GM20431 (cell line): ENCODE results near the gene GRIK4.

Experiments used
- in situ Hi-C: fragments of 300-500 bp; cut with MseI, MboI; formaldehyde crosslinking; loops from one replicate; pipeline ENCODE4 v1.15.0; 2020; ENCODE audit warnings: low sequenced_read_pairs; ENCODE audit not compliant: unreplicated experiment

Gene GRIK4

DNA sequence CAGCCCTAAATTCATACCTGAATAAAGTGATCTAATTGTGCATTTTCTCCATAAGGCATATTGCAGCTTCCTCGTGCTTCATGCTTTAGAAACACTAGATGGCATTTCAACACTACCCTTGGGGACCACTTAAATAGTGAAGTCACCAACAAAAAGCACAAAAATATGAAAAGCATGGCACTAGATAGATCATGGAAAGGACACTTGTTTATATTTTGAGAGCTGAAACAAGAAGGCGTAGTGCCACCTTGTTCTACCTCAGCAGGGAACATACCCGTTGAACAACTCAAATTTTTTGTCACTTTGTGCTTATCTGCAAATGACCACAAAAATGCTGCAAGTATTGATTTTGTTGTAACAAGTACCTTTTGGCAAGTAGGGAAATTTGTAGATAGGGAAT is 521.0 kb downstream of the GRIK4 start:
- in situ Hi-C loops: no loop called here

DNA sequence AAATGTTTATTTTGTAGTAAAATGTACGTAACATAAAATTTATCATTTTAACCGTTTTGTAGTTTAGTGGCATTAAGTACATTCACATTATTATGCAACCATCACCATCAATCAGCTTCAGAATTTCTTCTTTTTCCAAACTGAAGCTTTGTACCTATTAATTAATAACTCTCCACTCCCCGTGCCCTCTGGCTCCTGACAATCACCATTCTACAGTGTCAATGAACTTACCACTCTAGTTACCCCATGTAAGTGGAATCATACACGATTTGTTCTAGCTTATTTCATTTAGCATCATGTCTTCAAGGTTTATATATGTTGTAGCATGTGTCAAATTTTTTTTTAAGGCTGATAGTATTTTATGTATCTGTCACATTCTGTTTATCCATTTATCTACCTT is 522.1 kb downstream of the GRIK4 start:
- in situ Hi-C loops: no loop called here

- in situ Hi-C loops: no loop called here
These were observed 523.7 kb downstream of the GRIK4 start for GRCh38 chr11:121035169-121035755.

DNA sequence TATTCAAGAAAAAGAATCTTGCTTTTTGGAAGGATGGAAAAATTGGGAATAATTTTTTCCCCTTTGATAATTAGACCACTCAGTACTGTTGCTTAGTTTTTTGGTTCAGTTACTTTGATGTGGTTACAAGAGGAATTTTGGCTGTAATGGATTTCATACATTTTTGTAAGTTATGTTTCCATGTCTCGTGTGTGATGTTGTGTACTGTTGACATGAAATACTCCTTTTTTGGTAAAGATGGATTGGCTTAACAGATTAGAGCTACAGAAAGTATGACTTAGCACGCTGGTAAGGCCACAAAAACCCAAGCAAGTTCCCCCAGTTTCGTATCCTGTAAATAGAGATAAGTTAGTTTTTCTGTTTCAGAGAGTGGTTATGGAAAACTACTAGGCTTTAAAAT is 524.2 kb downstream of the GRIK4 start:
- in situ Hi-C loops: no loop called here

GRCh38 chr11:121037016-121037415 is 525.5 kb downstream of the GRIK4 start:
- in situ Hi-C loops: no loop called here
